GM18526 (cell line): ENCODE results near the gene COL4A3.

Source experiments
- POLR2A ChIP-seq: IDR thresholded peaks from 3 replicates; pipeline ENCODE4 v1.6.1; 2011; ENCODE audit not compliant: insufficient read length; ENCODE audit errors: extremely low read depth

COL4A3 gene

DNA sequence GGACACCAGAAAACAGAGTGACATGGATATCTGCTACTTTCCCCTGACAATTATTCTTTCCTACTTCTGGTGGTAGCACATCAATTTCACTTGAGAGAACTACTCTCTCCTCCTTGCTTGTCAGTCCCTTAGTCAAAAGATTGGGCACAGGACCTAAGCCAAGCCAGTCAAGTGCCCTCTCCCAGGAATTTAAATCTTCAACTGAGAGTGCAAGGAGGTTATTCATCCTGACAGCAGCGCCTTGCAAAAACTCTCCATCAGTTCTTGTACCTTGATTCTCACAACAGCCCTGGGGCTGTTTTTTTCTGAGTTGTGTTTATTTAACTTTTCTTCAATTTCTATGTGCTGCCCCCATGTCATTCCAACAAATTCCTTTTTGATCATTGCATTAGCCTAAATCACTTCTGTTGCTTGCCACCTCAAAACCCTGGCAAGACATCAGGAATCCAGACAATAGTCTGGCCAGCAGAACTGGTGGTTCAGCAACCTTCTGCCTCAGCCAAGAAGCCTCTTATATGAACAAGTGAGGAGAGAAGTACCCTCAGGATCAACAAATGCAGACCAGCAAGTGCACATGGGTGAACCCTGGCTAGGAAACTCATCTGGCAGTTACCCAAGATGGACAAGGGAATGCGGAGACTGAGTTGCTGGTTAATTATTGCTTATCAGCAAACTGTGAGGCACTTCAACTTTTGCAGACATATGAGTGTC is 19.4 kb downstream of the COL4A3 start:
- TF ChIP-seq POLR2A = no peak

DNA sequence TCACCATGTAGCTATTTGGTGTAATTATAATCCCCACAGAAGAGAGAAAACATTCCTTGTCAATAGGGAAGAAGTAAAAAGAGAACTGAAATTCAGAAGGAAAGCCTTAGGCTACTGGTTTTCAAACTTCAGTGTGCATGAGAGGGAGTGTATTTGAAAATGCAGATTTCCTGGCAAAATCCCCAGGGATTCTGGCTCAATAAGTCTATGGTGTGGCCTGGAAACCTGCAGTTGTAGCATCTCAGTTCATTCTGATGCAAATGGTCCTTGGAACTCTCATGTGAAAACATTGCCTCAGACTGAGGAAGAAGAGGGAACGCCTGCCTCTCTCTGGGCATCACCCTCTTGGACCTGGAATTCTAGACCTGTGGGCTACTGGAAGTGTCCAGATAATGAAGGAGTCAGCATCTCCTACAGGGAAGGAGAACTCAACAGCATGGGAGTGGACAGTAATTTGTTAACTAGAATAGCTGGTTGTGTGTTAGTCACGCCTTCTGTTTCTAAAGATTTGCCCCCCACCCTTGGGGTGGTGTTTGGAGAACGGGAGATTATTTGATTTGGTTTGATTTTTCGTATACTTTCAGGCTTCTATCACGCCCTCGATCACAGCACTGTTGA is 21.3 kb downstream of the COL4A3 start:
- no peak for TF ChIP-seq POLR2A

DNA sequence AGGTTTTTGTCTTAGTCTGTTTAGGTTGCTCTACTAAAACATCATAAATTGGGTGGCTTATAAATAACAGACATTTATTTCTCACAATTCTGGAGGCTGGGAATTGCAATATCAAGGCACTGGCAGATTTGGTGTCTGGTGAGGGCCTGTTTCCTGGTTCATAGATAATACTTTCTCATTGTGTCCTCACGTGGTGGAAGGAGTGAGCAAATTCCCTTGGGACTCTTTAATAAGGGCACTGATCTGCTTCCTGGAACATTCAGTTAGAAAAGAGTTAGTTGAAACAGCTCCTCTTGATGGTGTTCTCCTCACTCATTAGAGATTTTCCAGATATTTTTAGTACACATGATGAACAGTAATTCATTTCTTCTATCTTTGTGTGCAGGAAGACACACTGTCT is 22.3 kb downstream of the COL4A3 start:
- TF ChIP-seq POLR2A = no peak

DNA sequence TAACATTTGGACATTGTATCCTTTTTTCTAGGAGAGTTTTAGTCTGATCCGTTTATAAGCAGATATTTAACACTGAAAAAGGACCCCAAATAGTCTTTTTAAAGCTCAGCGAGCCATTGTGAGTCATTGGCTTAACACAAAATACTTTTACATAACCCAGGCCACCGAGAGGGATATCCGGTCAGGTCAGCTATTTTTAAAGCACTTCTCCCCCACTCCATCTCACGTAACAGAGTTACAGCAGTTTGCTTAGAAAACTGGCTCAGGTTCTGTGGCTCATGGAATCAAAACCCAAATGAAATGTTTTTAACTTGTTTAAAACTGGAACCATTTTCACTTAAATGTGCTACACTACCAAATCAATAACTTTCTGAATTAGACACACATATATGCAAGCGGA is 23.9 kb downstream of the COL4A3 start:
- no peak for TF ChIP-seq POLR2A

DNA sequence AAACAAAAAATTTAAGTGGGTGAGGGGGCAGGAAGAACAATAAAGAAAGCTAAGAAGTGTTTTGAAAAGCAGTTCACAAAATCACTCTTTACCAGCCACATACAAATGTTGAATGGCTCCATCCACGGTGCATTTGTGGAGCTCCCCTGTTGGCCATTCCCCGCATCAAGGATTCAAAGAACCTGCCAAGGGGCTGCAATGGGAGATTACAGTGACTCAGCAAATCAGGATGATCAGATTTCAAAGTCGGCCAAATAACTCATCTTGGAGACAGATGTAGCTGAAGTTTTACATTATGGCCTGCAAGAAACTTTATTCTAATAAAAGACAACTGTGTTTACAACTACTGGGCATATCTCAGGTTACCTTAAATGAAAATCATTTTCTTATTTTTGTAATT is 26.9 kb downstream of the COL4A3 start:
- TF ChIP-seq POLR2A = no peak

DNA sequence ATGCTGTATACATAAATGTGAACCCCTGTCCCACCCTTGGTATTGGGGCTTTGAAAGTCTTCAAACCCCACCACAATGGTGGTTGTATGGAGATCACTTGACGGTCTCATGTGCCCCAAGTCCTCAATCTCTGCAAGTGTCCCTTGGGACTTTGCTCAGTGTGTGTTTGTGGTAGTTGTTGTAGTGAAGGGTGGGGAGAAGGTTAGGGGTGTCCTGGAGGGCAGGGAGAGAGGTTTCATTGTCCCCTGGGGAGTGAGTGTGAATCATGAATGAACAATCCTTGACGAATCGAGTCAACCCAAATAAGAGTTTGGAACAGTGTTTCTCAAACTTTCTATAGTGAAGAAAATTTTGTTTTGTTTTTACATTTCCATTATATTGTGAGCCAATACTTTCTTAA is 28.1 kb downstream of the COL4A3 start:
- TF ChIP-seq POLR2A = no peak

DNA sequence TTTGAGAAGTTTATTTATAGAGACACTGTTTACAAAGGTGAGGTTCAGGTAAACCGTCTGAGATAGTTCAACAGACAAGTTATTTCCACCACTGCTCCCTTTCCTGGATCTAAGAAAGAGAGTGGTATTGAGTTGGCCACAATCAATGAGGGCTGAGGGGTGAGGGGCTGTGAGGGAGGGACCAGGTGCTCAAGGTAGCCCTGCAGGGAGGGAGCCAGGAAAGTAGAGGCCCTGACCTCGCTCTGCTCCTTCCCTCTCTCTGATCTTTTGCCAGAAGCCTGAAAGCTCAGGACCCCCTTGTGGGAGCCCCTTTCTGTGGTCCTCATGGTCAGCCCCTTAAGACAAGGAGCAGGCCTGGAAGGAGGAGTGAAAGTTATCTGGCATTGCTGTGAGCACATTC is 29.8 kb downstream of the COL4A3 start:
- no peak for TF ChIP-seq POLR2A

DNA sequence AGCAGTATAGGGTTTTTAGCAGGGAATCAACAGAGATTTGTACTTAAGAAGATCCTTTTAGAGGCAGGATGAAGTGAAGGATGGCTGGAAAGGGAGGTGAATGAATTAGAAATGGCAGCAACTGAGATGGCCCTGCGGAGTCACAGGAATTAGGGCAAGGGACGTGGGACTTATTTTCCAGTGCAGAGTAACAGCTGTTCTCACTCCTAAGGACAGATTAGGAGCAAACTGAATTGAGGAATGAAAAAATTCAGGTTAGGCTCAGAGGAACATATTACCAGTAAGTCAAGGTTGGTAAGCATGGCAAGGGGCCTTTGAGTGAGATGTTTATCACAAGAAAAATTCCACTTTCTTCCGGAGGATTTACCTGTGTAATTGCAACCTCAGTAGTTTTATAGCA is 34.4 kb downstream of the COL4A3 start:
- no peak for TF ChIP-seq POLR2A

DNA sequence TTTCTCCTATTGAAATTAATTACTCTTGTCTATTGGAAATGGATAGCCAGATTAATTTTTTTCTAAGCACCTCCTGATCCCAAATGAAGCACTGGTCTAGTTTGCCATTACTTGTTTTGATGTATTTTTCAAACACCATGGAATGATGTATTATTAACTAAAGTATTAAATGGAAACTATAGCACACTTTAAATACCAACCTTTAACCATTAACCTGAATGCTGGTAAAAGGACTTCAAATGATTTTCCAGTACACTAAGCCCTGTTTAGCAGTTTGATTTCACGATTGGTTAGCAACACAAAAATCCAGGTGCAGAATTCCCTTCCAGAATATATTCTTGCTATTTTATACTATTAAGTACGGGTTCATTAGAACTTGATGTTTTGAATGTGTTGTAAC is 37.3 kb downstream of the COL4A3 start:
- no peak for TF ChIP-seq POLR2A

DNA sequence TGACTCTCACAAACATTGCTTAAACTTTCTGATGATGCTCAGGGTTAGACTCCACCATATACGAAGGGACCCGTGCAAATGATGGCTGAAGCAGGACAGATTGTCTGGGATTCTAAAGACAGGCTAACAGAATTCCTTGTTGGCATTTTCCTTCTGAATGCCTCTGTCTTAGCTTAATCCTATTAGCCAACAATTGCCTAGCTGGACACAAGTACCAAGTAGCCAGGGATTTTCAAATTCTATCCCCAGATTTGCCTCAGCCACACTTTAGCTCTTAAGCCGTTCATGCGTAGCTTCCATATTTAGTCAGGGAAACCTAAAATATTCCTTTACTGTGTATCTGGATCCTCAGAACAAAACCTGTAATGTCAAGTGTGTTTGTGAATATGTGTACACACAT is 40.0 kb downstream of the COL4A3 start:
- no peak for TF ChIP-seq POLR2A

DNA sequence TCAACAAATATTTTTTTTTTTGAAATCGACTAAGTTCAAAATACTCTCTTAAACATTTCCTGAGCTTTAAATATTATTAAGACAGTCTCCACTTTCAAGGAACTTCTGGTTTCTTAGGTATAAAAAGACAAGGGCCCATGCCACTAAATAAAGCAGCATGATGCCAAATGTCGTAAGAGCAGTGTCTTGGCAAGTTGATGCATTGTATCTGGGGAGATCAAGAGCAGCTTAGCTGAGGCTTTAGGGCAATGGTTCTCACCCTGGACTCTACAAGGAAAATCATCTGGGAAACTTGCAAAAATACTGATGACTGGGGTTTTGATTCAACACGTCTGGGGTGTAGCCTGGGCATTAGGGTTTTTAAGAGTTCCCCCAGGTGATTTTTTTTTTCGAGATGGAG is 41.3 kb downstream of the COL4A3 start:
- no peak for TF ChIP-seq POLR2A

DNA sequence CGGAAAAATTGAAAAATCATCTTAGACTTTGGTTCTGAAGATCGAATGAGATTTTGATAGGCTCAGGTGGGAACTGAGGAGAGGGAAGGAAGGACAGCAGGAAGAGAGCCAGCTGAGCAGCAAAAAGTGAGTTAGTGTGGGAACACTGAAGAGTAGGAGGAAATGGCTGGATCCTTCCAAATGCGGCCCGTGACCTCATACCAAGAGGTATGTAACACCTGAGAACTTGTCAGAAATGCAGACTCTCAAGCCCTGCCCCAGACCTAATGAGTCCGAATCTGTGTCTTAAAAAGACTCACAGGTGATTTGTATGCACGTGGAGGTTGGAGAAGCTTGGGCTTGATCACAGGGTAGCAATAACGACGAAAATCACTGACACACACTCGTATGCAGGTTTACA is 42.0 kb downstream of the COL4A3 start:
- no peak for TF ChIP-seq POLR2A

DNA sequence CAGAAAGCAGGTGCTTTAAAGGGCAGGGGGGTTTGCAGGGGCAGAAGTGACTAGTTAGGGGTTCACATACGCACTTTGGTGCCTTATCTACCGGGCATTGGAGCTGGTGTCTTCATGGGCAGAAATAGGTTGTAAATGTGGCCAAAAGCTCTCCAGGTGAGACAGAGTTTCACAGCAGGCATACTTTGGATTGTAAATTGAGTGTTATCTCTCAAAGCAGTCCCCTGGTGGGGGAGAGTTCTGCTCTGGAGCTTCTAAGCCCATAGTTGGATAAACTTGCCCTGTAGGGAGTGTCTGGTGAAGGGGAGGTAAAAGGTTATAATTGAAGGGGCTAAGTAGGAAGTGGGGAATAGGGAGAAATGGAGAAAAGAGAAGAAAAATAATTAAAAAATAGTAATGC is 43.1 kb downstream of the COL4A3 start:
- TF ChIP-seq POLR2A = no peak

DNA sequence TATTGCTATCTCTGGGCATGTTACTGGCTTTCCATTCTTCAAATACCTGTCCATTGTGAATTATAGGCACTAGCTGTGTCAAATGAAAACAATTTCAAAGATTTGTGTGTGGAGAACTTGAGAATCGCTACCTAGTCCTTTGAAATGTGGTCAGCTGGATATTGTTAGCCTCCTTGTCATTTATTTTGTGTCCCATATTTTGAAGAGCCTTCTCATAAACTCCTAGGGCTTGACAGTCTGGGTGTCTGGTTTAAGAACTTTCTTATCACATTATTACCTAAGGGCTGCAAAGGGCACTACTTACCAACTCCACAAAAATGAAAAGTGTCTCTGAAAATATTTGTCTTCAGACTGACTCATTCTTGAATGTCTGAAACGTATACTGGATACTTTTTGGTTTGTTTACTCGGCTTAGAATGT is 50.2 kb downstream of the COL4A3 start:
- no peak for TF ChIP-seq POLR2A

DNA sequence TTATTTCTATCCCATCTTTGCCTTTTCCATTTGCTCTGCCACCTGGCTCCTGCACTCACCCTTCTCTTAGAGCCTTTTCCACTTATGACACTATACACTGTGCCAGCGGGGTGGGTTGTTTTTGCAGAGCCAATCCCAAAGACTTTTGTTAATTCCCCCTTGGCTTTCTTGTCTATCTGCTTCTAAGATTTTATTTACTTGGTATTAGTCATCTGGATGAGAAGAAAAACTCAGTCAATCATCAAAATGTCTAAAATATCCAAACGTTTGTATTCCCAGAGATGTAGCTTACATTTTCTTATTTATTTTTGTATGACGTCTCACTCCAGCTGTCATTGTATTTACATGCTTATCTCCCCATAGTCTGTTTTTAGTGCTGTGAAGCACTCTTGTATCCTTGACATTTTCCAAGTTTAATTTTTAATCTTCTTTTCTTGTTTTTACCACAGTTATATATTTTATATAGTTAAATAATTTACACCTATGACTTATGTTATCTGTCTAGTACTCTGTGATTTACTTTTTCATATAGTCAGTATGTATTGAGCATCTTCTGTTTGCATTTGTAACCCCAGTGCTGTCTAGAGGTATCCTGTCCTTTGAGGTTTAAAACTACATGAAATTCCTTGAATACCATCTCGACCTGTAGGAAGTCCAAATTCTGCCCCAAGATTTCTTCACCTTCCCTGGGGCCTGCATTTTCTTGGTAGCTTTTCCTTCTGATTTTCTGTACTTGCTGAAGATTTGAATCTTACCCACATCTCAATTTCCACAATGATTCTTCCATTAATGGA is 55.1 kb downstream of the COL4A3 start:
- TF ChIP-seq POLR2A = no peak

DNA sequence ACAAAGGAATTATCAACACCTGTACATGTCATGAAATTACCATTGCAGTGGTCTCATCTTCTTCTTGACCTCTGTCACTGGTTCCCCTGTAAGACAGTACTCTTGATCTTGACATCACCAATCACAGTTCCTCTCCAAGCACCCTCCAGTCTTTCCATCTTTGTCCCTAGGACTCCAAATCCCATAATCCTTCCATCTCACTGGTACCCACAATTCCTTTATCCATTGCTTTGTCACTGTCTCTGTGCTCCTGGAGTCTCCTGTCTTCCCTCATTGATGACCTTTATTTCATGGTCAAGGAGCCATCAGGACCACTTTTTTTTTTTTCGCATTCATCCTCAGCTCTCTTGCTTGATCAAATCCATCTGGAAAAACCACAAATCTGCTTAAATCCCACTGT is 56.7 kb downstream of the COL4A3 start:
- TF ChIP-seq POLR2A = no peak
